NCI-H1092 treated with DMSO at 0.1 percent for 48 hours (cell line): ENCODE data around the gene ARVCF.

Experiments used
- DNase-seq: peaks from one replicate; lab custom pipeline; 2025; lab: John Stamatoyannopoulos, UW

The ARVCF gene

DNA sequence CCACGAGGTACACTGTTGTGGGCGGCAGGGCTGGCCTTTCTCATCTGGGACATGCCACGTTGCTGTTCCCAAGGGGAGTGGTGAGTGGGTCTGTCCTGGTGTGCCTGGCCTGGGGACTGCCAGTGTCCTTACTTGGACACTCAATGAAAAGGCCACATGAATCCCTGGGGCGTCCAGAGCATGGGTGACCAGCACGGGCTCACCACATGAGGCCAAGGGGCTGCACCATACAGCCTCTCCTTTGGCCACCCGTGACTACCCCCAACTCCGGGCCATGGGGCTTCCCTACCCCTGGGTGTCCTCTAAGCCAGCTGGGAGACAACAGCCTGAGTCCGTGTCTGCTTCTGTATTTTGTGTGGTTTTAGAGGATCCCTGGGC, 54.8 kb downstream of the ARVCF start:
- DNase-seq, result no peak

DNA sequence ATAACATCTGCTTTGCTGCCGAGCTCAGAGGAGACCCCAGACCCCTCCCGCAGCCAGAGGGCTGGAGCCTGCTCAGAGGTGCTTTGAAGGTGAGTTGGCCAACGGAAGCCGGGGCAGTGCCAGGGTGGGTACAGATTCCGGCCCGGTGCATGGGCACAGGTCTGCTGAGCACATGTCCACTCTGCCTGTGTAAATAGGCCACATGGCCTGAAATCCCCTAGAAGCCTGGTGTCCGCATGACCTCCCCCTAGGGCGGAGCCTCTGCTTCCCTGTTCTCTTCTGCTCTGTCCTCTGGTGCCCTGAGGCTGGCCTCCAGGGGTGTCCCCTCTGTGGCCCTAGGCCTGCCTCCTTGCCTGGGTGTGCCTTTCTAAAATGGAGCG, 55.4 kb downstream of the ARVCF start:
- DNase-seq, result no peak

DNA sequence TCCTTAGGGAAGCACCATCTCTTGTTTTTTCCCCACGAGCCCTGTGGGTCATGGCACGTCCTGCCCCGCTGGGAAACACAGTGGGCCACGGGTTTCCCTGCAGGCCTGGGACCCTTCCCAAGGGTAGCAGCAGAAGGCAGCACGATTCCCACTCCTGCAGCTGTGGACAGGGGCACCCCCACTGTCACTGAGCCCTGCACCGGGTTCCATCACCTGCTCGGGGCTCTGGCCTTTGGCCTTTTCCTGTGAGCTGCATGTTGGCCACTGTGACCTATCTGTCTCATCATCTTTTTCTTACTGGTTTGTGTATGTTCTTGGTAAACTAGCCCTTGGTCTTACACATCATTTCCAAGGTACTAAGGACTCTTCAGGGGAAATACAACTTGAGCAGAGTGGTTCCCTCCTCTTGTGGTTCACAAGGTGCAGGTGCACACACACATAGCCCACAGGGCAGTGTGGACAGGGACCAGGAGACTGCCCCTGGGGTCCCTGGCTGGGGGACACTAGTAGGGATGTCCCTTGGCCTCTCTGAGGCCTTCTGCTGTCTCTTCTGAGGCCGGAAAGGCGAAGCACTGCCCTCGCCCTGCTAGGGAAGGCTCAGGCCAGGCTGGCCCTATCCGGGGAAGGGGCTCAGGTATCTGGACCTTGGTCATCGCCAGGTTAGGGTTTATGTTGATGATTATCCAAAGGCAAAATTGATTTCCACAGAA, 56.0 kb downstream of the ARVCF start:
- no peak for DNase-seq

DNA sequence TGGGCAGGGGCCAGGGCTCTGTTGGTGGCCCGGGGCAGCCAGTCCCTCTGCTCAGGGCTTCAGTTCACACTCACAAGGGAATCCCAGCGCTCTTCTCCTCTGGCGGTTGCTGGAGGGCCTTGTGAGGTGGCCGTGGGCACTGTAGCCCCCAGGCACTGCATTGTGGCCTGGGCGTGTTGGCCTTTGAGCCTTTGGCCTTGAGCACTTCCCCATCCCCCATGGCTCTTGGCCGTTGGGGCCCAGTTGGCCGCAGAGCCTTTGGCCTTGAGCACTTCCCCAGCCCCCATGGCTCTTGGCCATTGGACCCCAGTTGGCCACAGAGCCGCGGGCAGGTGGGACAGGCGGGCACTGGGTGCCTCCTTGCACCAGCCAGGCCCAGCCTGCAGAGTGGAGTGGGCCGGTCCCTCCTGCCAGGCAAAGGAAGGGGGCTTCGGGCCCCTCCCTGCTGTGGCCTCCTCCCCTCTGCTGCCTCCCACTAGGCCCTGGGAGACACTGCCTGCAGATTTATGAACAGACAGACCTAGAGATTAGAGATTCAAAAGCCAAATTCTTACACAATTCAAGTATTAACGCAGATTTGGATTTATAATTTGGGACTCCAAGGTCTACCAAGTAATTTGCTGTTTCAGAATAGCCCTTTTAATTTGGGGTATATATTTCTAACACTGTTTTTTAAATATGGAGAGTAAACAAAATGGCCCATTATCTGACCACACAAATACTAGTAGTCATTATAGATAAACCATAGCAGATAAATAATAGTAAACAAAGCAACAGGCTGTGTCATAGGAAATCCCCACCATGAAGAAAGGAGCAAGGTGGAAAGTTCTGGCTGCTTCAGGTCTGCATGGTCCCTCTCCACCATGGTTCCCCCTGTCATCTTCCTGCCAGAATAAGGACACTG, 56.8 kb downstream of the ARVCF start:
- DNase-seq, result no peak

DNA sequence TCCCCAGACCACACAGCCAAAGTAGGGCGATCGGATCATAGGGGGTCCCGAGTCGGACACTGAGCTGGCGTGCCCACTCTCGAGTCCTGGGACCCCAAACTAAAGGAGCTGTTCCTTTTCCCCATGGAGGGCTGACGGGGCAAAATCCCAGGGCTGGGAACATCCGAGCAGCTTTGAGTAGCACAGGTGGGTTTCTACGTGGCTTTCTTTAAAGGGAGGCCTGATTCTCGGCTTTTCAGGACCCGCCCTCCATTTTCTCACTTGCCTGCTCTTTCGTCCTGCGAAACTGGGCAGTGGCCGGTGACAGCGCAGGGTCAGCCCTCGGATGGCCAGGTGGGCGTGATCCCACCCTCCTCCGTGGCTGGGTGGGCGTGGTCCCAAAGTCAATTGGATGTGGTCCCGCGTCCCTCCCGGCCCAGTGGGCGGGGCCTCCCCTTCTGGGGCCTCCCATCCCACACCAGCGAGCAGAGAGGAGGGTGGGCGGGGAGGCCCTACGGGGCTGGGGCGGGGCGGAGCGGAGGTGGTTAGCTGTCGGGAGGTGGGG, 57.5 kb downstream of the ARVCF start:
- DNase-seq, result no peak

DNA sequence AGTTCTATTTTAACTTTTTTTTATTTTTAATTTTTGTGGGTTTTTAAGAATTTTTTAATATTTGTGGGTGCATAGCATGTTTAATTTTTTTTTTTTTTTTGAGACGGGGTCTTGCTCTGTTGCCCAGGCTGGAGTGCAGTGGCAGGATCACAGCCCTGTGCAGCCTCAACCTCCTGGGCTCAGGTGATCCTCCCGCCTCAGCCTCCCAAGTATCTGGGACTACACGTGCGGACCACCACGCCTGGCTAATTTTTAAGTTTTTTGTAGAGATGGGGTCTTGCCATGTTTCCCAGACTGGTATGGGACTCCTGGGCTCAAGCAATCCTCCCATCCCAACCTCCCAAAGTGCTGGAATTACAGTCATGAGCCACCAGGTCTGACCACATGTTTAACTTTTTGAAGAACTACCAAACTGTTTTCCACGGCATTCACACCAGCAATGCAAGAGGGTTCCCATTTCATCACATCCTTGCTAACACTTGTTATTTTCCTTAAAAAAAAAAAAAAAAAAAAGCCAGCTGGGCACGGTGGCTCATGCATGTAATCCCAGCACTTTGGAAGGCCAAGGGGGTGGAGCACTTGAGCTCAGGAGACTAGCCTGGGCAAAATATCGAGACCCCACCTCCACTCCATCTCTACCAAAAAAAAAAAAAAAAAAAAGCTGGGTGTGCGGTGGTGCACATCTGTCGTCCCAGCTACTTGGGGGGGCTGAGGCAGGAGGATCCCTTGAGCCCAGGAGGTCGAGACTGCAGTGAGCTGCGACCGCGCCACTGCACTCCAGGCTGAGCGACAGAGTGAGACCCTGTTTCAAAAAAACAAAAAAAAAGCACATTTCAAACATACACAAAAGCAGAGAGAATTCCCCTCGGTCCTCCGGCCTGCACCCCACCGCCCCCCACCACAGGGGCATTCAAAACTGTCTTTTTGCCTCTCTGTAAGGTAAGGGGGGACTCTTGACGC, 58.3 kb downstream of the ARVCF start:
- DNase-seq, result no peak

DNA sequence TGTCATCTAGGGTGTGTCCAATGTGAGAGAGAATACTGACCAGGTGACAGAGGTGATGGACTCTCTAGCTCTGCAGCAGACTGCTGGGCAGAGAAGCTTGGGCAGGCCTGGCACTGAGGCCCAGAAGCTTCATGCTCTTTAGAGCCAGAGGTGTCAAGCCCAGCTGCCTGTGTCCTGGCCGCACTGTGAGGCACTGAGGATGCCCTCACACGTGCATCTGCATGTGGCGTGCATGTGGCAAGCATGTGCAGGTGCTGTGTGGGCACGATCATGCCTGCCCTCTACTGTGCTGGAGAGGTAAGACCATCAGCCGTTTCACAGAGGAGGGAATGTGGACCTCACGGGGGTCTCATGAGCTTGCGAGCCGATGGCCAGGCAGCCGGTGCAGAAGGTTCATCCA, 59.2 kb downstream of the ARVCF start:
- no peak for DNase-seq

DNA sequence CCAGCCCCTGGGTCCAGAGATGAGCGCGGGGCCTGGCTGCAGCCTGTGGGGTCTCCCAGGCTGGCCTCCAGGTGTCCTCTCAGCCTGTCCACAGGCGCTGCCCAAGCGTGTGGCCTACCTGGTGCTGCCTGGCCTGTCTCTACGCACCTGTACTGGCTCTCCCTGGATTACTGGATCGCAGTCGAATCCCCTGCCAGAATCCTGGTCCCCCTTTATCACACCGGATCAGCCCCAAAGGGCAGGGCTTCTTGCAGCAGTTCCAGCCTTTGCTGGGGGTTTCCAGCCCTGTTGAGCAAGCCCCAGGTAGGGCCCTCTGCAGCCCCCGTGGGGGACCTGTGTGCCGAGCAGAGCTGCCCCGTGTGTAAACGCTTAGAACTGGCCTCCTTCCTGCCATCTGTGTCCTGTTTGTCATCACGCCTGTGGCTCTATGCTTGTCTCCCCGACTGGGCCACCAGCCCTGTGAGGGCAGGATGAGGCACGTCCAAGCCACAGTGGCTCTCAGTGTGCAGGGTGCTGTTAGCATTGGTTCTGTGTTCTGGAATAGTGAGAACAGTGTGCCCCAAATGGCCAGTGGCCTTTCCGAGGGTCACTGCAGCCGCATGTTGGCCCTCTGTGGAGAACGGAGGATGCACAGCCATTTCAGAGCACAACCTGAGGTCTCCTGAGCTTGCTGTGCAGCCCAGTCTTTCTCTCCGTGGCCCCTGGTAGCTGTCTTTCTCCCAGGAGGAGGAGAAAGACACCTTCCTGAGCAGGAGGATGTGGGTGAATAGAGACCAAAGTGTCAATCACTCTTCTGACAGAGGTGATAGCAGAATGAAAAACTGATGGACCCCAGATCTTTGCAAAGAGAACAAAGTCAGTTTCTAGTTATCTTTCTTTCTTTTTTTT, 61.1 kb downstream of the ARVCF start:
- DNase-seq, result no peak

DNA sequence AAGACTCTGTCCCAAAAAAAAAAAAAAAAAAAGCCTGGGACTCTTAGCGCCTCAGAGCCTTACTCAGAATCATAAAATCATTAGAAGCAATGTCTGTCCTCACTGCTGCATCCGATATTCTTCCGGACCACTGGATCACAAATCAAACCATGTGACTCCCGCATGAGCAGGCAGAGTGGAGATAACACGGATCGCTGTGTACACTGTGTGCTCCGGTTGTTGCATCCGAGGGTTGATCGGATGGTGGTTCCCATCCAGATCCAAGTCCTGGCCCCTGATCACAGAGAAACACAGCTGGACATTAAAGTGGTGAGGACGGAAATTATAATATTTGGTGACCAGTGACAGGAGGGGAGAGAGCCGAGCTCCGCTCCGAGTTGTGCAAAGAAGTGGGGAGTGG, 65.3 kb downstream of the ARVCF start:
- DNase-seq, result no peak

DNA sequence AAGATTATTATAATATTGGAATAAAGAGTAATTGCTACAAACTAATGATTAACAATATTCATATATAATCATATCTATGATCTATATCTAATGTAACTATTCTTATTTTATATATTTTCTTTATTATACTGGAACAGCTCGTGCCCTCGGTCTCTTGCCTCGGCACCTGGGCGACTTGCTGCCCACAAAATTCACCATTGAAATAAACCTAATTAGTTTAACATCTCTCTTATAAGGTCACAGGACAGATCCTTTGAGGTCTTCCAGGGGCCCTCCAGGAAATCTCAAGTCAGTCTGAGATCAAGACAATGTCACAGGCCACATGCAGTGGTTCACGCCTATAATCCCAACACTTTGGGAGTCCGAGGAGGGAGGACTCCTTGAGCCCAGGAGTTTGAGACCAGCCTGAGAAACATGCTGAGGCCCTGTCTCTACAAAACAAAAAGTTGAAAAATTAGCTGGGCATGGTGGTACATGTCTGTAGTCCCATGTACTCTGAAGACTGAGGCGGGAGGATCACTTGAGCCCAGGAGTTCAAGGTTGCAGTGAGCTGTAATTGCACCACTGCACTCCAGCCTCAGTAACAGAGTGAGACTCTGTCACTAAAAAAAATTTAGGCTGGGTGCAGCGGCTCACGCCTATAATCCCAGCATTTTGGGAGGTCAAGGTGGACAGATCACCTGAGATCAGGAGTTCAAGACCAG, 68.4 kb downstream of the ARVCF start:
- DNase-seq, result no peak

DNA sequence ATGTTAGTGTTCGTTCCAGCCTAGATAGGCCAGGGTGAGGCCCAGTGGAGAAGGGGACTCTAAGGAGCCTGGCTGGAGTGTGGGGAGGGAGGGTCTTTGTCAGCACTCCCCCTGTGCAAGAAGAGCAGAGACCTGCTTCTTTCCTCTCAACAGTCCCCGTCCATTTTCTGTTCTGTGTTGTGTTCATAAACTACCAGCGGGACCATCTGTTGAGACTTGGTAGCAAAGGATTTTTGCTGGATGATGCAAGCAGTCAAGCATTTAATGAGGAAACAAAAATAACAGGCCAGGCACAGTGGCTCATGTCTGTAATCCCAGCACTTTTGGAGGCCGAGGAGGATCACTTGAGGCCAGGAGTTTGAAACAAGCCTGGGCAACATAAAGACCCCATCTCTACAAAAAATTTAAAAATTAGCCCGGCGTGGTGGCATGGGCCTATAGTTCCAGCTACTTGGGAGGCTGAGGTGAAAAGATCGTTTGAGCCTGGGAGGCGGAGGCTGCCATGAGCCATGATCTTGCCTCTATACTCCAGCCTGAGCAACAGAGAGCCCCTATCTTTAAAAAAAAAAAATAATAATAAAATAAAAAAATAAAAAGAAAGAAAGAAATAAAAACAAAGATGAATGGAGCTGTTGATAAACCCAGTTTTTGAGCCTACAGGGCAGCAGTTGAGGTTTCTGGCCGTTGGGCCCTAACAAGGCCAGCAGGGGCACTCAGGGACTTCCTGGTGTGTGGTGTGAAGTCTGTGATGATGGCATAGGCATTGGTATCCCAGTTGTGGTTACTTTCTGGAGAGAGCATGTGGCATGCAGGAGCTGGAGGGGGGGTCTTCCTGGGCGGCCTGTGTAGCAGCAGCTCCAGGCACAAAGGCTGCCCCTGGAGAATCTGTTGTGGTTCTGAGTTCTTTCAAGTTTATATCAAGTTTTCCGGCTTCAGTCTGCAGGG, 73.3 kb downstream of the ARVCF start:
- no peak for DNase-seq

DNA sequence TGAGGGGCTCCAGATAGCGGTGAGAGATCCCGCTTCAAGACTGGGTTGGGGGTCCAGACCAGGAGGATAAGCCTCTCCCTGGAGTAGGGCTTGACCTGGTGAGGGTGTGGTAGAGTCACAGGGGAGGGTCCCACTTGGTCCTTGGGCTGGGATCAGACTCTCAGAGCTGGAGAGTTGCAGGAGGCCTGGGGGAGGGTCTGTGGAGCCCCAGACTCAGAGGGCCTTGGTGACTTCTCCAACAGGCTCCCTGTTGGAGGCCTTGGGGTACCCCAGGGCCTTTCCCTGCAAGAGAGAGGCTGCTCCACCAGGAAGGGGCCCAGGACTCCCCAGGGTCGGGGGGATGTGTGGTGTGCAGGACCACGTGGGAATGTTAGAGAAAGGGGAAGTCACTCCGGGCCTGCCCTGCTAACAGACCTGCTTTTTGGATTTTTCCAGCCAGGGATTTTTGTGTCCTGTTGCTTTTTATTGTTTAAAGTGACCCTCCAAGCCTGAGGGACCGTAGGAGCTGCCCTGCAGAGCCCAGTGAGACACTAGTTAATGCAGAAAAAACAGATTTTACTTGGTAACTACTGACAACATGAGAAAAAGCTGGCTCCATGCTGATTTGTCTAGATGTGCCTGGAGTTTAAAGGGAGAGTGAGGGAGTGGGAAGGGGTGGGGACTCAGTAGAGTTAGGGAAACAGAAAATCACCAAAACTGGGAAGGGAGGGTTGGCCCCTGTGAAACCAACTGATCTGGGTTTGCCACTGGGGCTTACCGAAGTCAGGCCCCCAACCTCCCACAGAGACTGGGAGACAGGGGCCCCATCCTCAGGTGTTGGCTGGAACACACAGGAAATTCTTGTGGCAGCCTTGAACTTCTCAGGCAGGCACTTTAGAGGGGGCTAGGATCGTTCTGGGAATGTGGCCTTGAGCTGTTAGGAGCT, 74.2 kb downstream of the ARVCF start:
- DNase-seq, result no peak

DNA sequence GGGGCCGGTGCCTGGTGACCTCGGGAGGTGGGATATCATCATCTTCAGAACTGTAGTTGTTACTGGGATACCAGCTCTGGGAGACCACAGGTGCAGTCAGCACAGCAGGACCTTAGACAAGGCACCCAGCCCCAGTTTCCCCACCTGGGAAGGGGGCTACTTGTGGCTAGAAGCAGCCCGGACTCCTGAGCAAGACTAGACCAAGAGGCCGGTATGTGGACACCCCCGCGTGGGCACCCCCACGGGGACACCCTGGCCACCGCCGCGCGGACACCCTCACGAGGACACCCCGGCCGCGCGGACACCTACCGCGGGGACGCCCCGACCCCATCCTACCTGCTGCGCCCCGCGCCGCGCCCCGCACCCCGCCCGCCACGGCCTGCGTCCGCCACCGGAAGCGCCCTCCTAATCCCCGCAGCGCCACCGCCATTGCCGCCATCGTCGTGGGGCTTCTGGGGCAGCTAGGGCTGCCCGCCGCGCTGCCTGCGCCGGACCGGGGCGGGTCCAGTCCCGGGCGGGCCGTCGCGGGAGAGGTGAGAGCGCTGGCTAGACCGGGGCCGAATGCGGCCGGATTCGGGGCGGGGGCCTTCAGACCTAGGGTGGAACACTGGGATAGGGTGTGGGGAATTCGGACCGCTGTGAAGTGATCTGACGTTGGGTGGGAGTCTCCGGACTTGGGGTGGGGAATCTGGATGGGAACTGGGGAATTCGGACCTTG, 75.1 kb downstream of the ARVCF start, which contains the start of the genes COMT and TXNRD2:
Gene COMT (plus strand): TSS at position 408 of the 718 bp plus-strand sequence. CDS start 20,755 bp downstream, outside the sequence.
Gene TXNRD2 (minus strand): TSS at position 454 of the 718 bp plus-strand sequence. CDS start 15 bp downstream, at position 439.
- DNase-seq, result peak; percentile 51

DNA sequence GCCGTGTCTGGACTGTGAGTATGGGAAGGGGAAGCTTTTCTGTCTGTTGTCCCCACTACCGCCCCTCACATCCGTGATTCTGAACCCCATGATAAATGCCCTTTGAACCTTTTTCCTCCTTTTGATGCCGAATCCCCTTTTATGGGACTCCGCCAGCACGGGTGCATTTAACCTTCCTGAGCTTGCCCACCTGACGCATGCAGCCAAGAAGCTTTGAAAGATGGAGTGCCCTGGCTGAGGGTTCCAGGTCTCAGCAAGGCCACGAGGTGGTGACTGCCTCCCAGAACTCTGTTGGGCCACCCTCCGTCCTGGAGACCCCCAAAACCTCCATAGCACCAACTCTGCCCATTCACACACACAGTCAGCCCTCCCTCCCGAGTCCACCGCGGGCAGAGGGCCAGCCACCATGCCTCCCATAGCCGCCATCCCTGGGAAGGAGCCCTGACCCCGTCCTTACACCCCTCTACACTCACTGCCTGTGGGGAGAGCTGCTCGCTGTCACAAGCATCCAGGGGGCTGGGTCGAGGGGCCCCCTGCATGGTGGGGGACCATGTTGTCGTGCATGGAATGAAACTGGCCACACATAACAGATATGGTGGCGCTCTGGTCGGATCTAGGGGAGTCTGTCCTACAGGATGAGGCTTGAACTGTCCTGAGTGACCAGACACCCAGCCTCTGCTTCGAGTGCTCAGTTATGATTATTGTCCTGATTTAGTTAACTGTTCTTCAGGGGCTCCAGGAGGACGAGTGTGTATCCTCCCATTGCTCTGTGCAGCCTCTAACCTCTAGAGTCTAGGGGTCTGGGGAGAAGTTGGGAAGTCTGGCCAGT, 75.9 kb downstream of the ARVCF start:
- no peak for DNase-seq

DNA sequence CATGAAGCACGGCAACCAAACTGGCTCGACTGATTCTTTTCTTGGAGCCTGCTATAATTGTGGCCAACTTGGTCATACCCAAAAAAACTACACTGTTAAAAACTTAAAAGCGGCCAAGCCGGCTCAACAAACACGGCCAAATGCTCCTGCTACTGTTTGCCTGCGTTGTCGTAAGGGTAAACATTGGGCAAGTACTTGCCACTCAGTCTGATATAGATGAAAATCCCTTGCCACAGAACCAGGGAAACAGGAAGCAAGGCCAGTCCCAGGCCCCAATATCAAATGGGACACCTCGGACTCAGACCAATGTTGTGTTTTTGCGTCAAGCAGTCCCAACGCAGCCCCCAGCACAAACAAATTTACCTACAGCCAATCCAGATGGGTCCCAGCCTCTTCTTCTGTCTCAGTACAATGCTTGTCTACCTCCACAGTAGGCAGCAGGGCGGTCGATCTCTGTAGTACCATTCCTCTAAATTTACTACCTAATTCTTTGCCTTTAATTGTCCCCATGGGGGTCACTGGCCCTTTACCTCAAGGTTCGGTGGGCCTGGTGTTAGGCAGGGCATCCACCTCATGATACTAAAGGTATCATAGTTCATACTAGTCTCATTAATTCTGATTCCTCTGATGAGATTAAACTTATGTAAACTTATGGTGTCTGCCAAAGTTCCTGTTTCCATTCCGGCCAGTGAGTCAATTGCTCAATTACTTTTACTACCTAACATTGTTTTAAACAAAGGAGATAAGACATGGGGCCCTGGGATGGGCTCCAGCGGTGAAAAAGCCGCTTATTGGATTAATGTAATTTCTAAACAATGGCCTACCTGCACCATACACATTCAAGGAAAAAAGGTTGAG, 78.8 kb downstream of the ARVCF start:
- DNase-seq, result no peak
